ENCODE data around the gene ODF2.

- TF ChIP-seq CTCF (IDR thresholded peaks at IDR 0.05) (no peak), POLR2AphosphoS5 (IDR thresholded peaks at IDR 0.05) (no peak), POLR2A (IDR thresholded peaks at IDR 0.05) (no peak)
Observed at GRCh38 chr9:128493424-128493823, 37.6 kb downstream of the ODF2 start.
